Breast epithelium (tissue), 4 donors: ENCODE results near the gene ANO5. TPM values are rescaled to one million over a fixed set of nuclear protein-coding genes. Genes with fewer than 3 reads are reported as not detected.
A peak's percentile ranks its signal among the peaks of the same experiment; 100 is the strongest.
"Not testable (repeated sequence)": the region's sequence is repeated elsewhere in the genome, so short reads cannot be mapped to it uniquely, and the experiment has no call there.

Experiments used
- DNase-seq, 2 donors: peaks; one replicate each; pipeline ENCODE4 v3.0.0-alpha.2; 2019; ENCODE audit warnings: low spot score in 2 of 2
- H3K27ac ChIP-seq, 2 donors: fragments of 200-600 bp; sonication (generic) in 1 of 2; one replicate each; pipeline ENCODE4 v1.5.1; 2016 to 2019; ENCODE audit warnings: mild to moderate bottlenecking in 1 of 2
- H3K27me3 ChIP-seq, 2 donors: fragments of 200-600 bp; sonication (generic) in 1 of 2; one replicate each; pipeline versions ENCODE4 v1.5.1 to v1.6.0; 2017 to 2019; ENCODE audit warnings: control low read depth in 1 of 2, mild to moderate bottlenecking in 1 of 2
- H3K36me3 ChIP-seq: fragments of 200-600 bp; one replicate; pipeline ENCODE4 v1.5.1; 2019
- H3K4me1 ChIP-seq, 2 donors: fragments of 200-600 bp; sonication (generic); one replicate each; pipeline ENCODE4 v1.5.1; 2016 to 2019; ENCODE audit warnings: control low read depth in 1 of 2
- H3K4me3 ChIP-seq, 3 donors: fragments of 200-600 bp; sonication (generic); 1 replicate in 2 of 3; 2 replicates in 1 of 3; pipeline ENCODE4 v1.5.1; 2016 to 2019; ENCODE audit warnings: mild to moderate bottlenecking in 3 of 3, moderate library complexity in 2 of 3
- H3K9me3 ChIP-seq, 2 donors: fragments of 200-600 bp; sonication (generic) in 1 of 2; one replicate each; pipeline ENCODE4 v1.5.1; 2016 to 2019; ENCODE audit warnings: control low read depth in 1 of 2
- POLR2A ChIP-seq: fragments of 450-650 bp; IDR thresholded peaks from one replicate; pipeline ENCODE4 v1.6.1; 2016; ENCODE audit warnings: antibody characterized with exemption, mild to moderate bottlenecking, moderate library complexity
- POLR2AphosphoS5 ChIP-seq, 3 donors: sonication (generic); formaldehyde crosslinking; IDR thresholded peaks; one replicate each; pipeline ENCODE4 v1.6.1; 2017; ENCODE audit warnings: antibody characterized with exemption in 3 of 3
- intact Hi-C: fragments of 100-400 bp; cut with DNase I; formaldehyde crosslinking; loops from one replicate; pipeline ENCODE4 v1.15.1; 2023; ENCODE audit warnings: low total_unique reads
- total RNA-seq, 3 donors: library from RNA; depleted of rRNA; stranded (reverse); fragments of >200 nt; gene quantifications; one replicate each; pipeline ENCODE4 v1.1.0, GENCODE V29; 2016
- TF ChIP-seq, protein P1 (sequence below), 3 donors: fragments of 450-650 bp; IDR thresholded peaks; one replicate each; pipeline ENCODE4 v1.5.1; 2016 to 2017; ENCODE audit warnings: antibody characterized with exemption in 3 of 3, mild to moderate bottlenecking in 3 of 3, moderate library complexity in 3 of 3

The ANO5 gene
- total RNA-seq, 3 donors from 2014 or later: 3.3 to 4.2 (median 4.2) TPM

DNA sequence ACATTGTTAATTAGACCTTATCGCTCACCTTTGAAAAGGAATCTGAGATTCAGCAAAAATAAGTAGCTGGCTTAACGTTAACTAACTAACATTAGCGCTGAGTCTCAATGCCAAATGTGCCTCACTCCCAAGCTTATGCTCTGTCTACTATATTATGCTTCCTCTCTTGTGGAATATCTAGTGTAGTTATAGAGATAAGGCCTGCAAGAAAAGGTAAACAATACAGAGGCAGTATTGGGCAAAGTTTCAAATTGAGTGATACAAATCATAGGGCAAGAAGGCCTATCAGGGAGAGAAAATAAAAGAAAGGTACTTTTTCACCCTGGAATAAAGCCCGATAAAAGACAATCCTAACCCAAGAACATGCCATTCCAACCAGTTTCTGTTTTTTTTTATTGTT lies 83.7 kb downstream of the ANO5 start:
- no peak overlapping the region for H3K4me3 ChIP-seq
- H3K36me3 ChIP-seq: no peaks in the 10 kb centered on the region
- no peaks in the 10 kb centered on the region for H3K27me3 ChIP-seq
- TF ChIP-seq POLR2AphosphoS5 (IDR thresholded peaks at IDR 0.05) (no peak), POLR2A (no peak)
- TF ChIP-seq, protein P1, sequence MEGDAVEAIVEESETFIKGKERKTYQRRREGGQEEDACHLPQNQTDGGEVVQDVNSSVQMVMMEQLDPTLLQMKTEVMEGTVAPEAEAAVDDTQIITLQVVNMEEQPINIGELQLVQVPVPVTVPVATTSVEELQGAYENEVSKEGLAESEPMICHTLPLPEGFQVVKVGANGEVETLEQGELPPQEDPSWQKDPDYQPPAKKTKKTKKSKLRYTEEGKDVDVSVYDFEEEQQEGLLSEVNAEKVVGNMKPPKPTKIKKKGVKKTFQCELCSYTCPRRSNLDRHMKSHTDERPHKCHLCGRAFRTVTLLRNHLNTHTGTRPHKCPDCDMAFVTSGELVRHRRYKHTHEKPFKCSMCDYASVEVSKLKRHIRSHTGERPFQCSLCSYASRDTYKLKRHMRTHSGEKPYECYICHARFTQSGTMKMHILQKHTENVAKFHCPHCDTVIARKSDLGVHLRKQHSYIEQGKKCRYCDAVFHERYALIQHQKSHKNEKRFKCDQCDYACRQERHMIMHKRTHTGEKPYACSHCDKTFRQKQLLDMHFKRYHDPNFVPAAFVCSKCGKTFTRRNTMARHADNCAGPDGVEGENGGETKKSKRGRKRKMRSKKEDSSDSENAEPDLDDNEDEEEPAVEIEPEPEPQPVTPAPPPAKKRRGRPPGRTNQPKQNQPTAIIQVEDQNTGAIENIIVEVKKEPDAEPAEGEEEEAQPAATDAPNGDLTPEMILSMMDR (IDR thresholded peaks at IDR 0.05): no peak
- intact Hi-C loops: no loop called here
- no peak for DNase-seq
- no peaks in the 10 kb centered on the region for H3K9me3 ChIP-seq
- no peak overlapping the region for H3K27ac ChIP-seq
- H3K4me1 ChIP-seq: no peaks in the 10 kb centered on the region

DNA sequence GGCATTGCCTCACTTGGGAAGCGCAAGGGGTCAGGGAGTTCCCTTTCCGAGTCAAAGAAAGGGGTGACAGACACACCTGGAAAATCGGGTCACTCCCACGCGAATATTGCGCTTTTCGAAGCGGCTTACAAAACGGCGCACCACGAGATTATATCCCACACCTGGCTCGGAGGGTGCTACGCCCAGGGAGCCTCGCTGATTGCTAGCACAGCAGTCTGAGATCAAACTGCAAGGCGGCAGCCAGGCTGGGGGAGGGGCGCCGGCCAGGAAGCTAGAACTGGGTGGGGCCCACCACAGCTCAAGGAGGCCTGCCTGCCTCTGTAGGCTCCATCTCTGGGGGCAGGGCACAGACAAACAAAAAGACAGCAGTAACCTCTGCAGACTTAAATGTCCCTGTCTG lies 92.1 kb downstream of the ANO5 start:
- H3K9me3 ChIP-seq, DNase-seq, H3K27ac ChIP-seq, intact Hi-C loops, H3K36me3 ChIP-seq, H3K4me3 ChIP-seq, H3K27me3 ChIP-seq, H3K4me1 ChIP-seq: not testable (repeated sequence)

DNA sequence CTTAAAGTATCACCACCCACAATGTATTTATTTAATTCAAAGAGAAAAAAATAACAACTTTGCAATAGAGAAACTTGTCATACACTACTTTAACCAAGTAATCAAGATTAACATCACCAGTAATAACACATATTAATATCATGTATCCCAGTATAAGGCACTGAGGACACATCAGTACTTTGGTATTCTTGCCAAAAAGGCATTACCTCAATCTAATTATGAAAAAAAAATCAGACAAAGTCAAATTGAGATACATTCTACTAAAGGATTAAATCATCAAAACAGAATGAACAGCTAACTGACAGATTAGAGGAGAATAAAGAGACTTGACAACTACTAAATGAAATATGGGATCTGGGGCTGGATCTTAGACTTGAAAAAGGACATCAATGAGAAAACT lies 109.5 kb downstream of the ANO5 start:
- Histone ChIP-seq H3K4me3 (no peak overlapping the region), H3K27ac (no peak overlapping the region), H3K4me1 (no peaks in the 10 kb centered on the region), H3K9me3 (no peaks in the 10 kb centered on the region), H3K27me3 (peaks cover 0 to 5% of the 10 kb centered on the region in 2 donors), H3K36me3 (no peaks in the 10 kb centered on the region)
- TF ChIP-seq, protein P1 (IDR thresholded peaks at IDR 0.05): no peak
- TF ChIP-seq POLR2A (no peak), POLR2AphosphoS5 (IDR thresholded peaks at IDR 0.05) (no peak)
- no peak for DNase-seq
- intact Hi-C loops: no loop called here

DNA sequence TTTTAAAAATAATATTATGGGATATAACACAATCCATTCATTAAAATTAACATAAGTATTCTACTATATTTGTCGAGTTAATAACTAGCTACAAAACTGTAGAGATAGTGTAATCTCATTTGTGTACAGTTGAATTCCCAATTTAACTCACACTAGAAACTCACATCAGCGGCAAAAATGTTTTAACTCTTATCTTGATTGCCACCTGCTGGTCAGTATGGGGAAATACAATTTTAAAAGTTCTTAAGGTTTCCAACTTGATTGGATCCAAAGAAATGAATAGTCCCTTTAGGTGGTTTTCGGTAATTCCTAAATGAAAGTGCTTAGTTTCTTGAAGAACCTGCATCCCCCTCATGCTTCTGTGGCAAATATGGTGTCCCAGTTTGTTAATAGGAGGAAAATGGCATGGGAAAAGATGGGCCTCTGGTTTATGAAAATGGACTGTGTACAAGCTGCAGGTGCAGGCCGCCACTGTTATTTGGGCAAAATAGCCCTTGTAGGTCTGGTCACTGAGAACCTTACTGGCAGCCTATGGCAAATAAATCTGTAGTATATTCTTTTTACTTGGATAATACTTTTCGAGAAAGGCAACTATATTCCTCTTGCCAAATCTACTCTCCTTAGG lies 111.6 kb downstream of the ANO5 start:
- intact Hi-C loops: no loop called here
- no peak for DNase-seq
- H3K36me3 ChIP-seq: no peaks in the 10 kb centered on the region

DNA sequence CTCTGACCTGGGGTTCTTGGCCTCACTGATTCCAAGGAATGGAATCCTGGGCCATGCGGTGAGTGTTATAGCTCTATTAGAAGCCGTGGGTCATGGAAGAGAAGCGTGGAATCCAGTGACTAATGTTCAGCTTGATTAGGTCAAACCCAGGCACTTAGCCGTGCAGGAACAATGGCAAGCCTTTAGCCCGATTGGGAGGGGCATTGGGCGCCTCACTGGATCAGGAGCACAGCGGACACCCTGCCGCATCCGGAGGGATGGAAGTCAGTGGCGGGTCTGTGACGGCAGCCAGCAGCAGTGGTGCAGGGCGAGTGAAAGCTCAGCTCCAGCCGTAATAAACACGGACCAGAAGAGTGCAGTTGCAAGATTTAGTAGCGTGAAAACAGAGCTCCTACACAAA lies 124.8 kb downstream of the ANO5 start:
- Histone ChIP-seq H3K27ac (no peak overlapping the region), H3K9me3 (no peaks in the 10 kb centered on the region), H3K27me3 (no peaks in the 10 kb centered on the region), H3K4me1 (no peaks in the 10 kb centered on the region), H3K36me3 (no peaks in the 10 kb centered on the region), H3K4me3 (no peak overlapping the region)
- no peak for TF ChIP-seq POLR2A
- TF ChIP-seq, protein P1 (IDR thresholded peaks at IDR 0.05): no peak
- no peak for DNase-seq
- intact Hi-C loops: no loop called here

More for the DNA sequence above, 111.6 kb downstream of the ANO5 start:
- H3K27ac ChIP-seq: no peak overlapping the region
- H3K4me1 ChIP-seq: no peaks in the 10 kb centered on the region
- H3K4me3 ChIP-seq: no peak overlapping the region
- H3K9me3 ChIP-seq: no peaks in the 10 kb centered on the region
- peaks cover 0 to 5% of the 10 kb centered on the region in 2 donors for H3K27me3 ChIP-seq
- no peak for TF ChIP-seq POLR2AphosphoS5 (IDR thresholded peaks at IDR 0.05)
- TF ChIP-seq, protein P1 (IDR thresholded peaks at IDR 0.05): peak; percentile 48 to 59 (median 51)
- no peak for TF ChIP-seq POLR2A

DNA sequence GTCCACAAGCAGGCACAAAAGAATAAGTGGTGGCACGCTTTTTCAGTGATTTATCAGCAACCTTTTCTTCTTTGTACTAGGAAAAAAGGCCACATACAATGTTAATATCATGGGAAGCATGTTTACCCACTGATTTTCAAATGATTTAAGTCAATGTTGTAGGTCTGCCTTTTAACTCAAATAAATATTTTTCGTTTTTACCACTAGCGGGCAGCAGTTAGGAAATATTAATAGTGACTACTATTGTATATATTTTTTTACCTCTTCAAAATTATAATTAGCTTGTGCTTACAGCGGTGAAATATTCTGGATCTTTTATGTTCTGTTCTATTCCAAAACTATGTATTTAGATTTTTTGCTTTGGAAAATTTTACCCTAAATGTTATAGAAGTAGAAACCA lies 138.9 kb downstream of the ANO5 start:
- Histone ChIP-seq H3K4me3 (no peak overlapping the region), H3K9me3 (no peaks in the 10 kb centered on the region), H3K36me3 (no peaks in the 10 kb centered on the region), H3K27ac (no peak overlapping the region), H3K4me1 (no peaks in the 10 kb centered on the region), H3K27me3 (no peaks in the 10 kb centered on the region)
- TF ChIP-seq, protein P1 (IDR thresholded peaks at IDR 0.05): no peak
- TF ChIP-seq POLR2AphosphoS5 (IDR thresholded peaks at IDR 0.05) (no peak), POLR2A (no peak)
- intact Hi-C loops: no loop called here
- no peak for DNase-seq
